IPS-18a (cell line): ENCODE data around the gene PSMD12.

Experiments
- H3K27ac ChIP-seq: one replicate; pipeline ENCODE4 v1.5.1; 2013; ENCODE audit warnings: low read length
- H3K27me3 ChIP-seq: one replicate; pipeline ENCODE4 v1.6.1; 2013; ENCODE audit warnings: mild to moderate bottlenecking, low read length; ENCODE audit not compliant: control insufficient read depth, insufficient read depth
- H3K36me3 ChIP-seq: one replicate; pipeline ENCODE4 v1.6.1; 2013; ENCODE audit warnings: low read depth, low read length; ENCODE audit not compliant: control insufficient read depth
- H3K4me1 ChIP-seq: one replicate; pipeline ENCODE4 v1.6.1; 2013; ENCODE audit warnings: low read depth, low read length; ENCODE audit not compliant: control insufficient read depth
- H3K4me3 ChIP-seq: one replicate; pipeline ENCODE4 v1.5.1; 2013; ENCODE audit warnings: low read length
- H3K9ac ChIP-seq: one replicate; pipeline ENCODE4 v1.6.1; 2013; ENCODE audit warnings: mild to moderate bottlenecking, low read length, moderate library complexity
- H3K9me3 ChIP-seq: one replicate; pipeline ENCODE4 v1.6.1; 2013; ENCODE audit warnings: low read depth, low read length; ENCODE audit not compliant: control insufficient read depth

PSMD12 gene

DNA sequence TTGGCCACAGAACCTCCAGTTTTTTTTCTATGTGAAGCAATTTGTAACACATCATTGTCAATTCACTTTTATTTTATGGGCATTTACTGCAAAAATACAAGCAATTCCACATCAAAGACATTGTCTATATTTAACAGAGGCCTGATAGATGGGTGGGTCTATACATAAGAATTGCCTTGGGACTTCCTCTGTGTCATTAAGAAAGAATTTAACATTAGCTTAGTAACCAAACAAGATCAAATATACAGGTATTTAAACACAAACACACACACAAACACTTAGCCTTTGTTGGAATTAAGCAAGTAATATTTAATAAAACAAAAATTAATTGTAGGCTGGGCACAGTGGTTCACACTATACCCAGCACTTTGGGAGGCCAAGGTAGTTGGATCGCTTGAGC, 6.4 kb upstream of the PSMD12 start:
- no peak overlapping the region for H3K9ac ChIP-seq
- H3K36me3 ChIP-seq: no peaks in the 10 kb centered on the region
- no peak overlapping the region for H3K4me3 ChIP-seq
- H3K27me3 ChIP-seq: no peaks in the 10 kb centered on the region
- H3K9me3 ChIP-seq: no peaks in the 10 kb centered on the region
- peaks cover 14% of the 10 kb centered on the region for H3K4me1 ChIP-seq
- H3K27ac ChIP-seq: no peak overlapping the region

DNA sequence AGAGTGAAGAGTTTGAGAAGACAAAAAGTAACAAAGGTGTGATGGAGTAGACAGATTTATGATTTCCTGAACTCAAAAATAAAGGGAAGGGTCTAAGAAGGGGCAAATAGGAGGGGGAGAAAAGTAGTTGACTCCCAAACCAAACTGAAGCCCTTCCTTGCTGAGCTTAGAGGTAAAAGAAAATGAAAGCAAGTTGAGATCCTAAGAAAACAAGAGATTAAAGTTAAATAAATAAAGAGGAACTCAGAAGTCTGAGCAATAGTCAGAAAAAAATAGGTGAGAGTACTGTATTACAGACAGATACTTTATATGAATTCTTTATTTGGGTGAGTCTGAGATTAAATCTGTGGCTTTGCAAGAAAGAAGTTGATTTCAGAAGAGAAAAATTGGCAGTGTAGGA, 3.3 kb upstream of the PSMD12 start:
- H3K9me3 ChIP-seq: no peaks in the 10 kb centered on the region
- H3K27me3 ChIP-seq: no peaks in the 10 kb centered on the region
- H3K27ac ChIP-seq: no peak overlapping the region
- H3K36me3 ChIP-seq: no peaks in the 10 kb centered on the region
- H3K4me3 ChIP-seq: no peak overlapping the region
- H3K4me1 ChIP-seq: peaks cover 8% of the 10 kb centered on the region
- no peak overlapping the region for H3K9ac ChIP-seq

DNA sequence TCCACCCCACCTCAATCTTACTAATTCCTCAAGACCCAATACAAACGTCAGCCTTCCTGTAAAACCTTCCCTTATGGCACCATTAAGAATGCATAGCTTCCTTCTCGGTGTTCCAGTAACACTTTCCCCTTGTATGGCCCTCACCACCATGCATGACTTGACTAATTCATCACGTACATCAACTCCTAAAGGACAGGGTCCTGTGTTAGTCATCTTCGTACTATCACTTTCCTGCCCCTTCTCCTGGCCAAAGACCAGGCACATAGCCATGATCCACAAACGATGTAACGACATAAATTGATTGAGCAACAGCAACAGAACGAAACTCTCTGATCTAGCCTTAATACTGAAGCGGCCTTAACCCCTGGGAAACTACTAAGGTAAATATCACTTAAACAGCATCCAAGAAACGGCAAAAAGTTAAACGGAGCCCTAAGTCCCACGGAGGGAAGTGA, 612 bp downstream of the PSMD12 start:
- Histone ChIP-seq H3K4me1 (peaks cover 4% of the 10 kb centered on the region), H3K9ac (peak overlapping the region; percentile 95), H3K4me3 (peak overlapping the region; percentile 95), H3K9me3 (no peaks in the 10 kb centered on the region), H3K27me3 (no peaks in the 10 kb centered on the region), H3K36me3 (peaks cover 10% of the 10 kb centered on the region), H3K27ac (peak overlapping the region; percentile 88)

DNA sequence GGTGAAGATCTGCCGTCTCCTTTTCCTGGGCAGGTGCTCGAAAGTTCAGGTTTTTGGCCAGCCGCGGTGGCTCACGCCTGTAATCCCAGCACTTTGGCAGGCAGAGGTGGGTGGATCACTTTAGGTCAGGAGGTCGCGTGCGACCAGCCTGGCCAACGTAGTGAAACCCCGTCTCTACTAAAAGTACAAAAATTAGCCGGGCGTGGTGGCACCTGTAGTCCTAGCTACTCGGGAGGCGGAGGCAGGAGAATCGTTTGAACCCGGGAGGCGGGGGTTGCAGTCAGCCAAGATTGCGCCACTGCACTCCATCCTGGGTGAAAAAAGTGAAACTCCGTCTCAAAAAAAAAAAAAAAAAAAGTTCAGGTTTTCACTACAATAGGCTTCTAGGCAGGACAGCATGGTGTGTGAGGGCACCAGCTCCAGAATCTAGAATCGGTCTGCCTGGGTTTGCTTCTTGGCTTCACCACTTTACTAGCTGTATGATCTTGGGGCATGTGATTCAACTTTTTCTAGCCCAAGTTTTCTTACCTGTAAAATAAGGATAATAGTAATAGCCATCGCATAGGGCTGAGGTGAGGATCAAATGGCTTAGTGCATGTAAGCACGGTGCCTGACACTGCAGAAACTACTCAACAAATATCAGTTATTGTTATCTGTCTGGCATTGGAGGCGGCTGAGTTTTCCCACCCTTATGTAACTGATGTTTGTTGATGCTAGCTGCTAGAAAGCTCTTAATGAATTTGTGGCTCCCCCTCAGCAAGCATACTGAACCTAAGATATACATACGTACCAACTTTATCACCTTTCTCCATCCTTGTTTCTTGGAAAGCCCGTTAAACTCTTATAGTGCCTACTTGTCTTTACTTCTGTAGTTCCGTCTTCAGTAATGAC, 1.3 kb downstream of the PSMD12 start:
- Histone ChIP-seq H3K36me3 (peaks cover 17% of the 10 kb centered on the region), H3K4me3 (peak overlapping the region; percentile 95), H3K4me1 (peaks cover 4% of the 10 kb centered on the region), H3K27me3 (no peaks in the 10 kb centered on the region), H3K27ac (no peak overlapping the region), H3K9ac (peak overlapping the region; percentile 95), H3K9me3 (no peaks in the 10 kb centered on the region)

DNA sequence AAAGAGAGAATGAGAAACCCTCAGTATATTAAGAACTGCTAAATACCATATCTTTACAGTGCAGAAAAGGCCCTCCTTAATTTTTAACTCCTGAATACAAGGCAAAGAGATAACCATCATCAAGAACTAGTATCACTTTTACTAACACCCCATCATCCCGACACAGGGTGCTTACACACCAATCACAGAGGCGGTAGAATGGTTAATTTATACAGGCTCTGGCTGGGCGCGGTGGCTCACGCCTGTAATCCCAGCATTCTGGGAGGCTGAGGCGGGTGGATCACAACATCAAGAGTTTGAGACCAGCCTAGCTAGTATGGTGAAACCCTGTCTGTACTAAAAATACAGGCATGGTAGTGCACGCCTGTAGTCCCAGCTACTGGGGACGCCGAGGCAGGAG, 4.2 kb downstream of the PSMD12 start:
- Histone ChIP-seq H3K9me3 (no peaks in the 10 kb centered on the region), H3K4me3 (no peak overlapping the region), H3K27me3 (no peaks in the 10 kb centered on the region), H3K36me3 (peaks cover 23% of the 10 kb centered on the region), H3K9ac (no peak overlapping the region), H3K27ac (no peak overlapping the region), H3K4me1 (peaks cover 4% of the 10 kb centered on the region)

DNA sequence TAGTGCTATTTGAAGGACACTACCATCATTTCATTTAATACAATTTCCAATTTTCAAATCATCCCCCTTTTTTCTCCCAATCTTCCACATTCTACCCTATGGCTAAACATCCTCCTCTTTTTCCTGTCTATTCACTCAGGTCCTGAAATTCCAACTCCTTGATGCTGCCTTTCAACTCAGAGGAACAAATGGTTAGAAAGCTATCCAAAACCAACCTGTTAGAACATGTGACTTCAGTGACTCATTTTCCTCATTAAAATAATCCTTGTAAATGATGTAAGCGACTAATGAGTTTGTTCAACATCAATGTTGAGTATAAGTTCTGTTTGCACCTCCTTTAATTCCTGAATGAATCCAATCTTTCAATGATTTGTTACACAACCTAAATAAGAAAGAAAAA, 5.5 kb downstream of the PSMD12 start:
- Histone ChIP-seq H3K4me1 (peaks cover 4% of the 10 kb centered on the region), H3K9ac (no peak overlapping the region), H3K9me3 (no peaks in the 10 kb centered on the region), H3K27me3 (no peaks in the 10 kb centered on the region), H3K27ac (no peak overlapping the region), H3K4me3 (no peak overlapping the region), H3K36me3 (peaks cover 32% of the 10 kb centered on the region)

DNA sequence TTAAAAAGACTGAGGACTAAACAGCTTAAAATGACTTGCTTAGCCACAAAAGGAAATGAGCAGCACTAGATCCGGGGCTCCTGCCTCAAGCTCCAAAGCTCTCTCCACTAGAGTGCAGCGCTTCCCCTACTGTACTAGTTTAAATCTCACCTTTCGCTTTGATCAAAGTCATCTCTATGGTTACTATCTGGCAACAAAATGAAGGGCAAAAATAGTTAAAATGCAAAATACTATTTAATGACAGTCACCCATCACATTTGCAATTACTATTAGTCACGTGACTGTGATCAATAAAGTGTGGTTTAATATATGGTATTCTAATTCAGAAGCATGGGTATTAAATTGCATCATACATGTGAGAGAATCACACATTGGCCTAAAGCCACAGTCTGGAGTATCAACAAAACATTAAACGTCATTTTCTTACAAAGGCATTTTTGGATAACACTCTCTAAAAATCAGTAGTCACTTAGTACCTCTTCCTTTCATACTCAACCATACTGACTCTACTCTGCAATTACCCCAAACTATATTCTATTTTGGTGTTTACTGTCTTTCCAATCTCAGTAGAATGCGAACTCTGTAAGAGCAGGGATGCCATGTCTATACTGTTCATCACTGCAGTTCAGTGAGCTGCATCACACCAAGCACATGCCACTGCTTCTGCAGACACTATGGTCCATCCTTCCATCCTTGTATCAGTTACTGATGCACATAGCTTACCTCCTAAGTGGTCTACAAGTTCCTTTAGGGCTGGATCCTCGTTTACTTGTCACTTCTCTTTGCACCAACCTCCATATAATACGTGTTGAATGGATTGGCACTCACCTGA, 6.2 kb downstream of the PSMD12 start:
- Histone ChIP-seq H3K27ac (no peak overlapping the region), H3K4me3 (no peak overlapping the region), H3K4me1 (peaks cover 1% of the 10 kb centered on the region), H3K9ac (no peak overlapping the region), H3K27me3 (no peaks in the 10 kb centered on the region), H3K9me3 (no peaks in the 10 kb centered on the region), H3K36me3 (peaks cover 39% of the 10 kb centered on the region)

DNA sequence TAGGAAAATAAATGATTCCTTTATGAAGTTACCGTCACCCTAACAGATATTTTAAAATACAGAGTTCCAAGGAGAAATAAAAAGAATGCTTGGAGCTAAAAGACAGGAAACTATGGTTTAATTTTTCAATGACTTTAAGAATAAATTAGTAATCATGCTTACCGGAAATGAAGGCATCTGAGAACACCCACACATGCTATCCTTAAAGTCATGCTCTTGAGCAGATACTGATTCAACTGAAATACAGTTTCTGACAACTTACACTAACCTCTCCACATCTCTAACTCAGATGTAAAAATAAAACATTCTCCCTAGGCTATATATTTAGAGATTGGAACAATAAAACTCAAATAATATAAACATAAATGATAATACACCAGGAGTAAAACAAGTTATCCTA, 7.8 kb downstream of the PSMD12 start:
- H3K36me3 ChIP-seq: peaks cover 51% of the 10 kb centered on the region
- no peaks in the 10 kb centered on the region for H3K27me3 ChIP-seq
- no peak overlapping the region for H3K27ac ChIP-seq
- H3K4me1 ChIP-seq: peaks cover 8% of the 10 kb centered on the region
- H3K4me3 ChIP-seq: no peak overlapping the region
- no peaks in the 10 kb centered on the region for H3K9me3 ChIP-seq
- no peak overlapping the region for H3K9ac ChIP-seq

DNA sequence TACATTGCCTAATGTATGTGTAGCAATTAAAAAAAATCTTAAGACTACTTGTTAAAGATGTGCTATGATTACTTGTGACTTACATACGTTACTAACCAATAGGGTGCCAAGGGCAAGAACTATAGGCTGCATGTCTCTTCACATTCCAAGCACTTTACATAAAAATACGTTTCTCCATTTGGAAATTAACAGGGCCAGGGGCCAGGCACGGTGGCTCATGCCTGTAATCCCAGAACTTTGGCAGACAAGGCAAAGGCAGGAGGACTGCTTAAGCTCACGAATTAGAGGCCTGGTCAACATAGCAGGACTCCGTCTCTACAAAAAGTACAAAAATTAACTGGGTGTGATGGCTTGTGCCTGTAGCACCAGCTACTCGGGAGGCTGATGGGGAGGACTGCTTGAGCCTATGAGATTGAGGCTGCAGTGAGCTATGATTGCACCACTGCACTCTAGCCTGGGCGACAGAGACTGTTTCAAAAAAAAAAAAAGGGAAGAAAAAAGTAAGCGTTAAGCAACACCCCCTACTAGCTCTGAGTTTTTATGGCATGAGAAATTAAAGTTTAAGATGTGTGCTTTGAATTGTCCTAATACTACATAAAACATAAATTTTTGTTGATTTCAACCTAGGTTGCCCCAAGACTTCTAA, 12.3 kb downstream of the PSMD12 start:
- Histone ChIP-seq H3K36me3 (peaks cover 71% of the 10 kb centered on the region), H3K27me3 (no peaks in the 10 kb centered on the region), H3K4me3 (no peak overlapping the region), H3K4me1 (peaks cover 8% of the 10 kb centered on the region), H3K9ac (no peak overlapping the region), H3K9me3 (no peaks in the 10 kb centered on the region), H3K27ac (no peak overlapping the region)

DNA sequence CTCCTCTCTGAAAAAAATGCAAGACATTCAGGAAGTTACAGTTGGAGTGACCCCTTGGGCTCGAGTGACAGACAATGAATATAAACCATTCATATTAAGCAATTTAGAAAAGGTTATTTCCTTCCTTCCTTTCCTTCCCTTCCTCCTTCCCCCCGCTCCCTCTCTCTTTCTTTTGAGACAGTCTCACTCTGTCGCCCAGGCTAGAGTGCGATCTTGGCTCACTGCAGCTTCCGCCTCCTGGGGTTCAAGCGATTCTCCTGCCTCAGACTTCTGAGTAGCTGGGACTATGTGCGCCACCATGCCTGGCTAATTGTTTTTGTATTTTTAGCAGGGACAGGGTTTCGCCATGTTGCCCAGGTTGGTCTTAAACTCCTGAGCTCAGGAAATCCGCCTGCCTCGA, 13.2 kb downstream of the PSMD12 start:
- no peak overlapping the region for H3K27ac ChIP-seq
- H3K4me1 ChIP-seq: peaks cover 8% of the 10 kb centered on the region
- no peak overlapping the region for H3K9ac ChIP-seq
- no peak overlapping the region for H3K4me3 ChIP-seq
- H3K9me3 ChIP-seq: no peaks in the 10 kb centered on the region
- no peaks in the 10 kb centered on the region for H3K27me3 ChIP-seq
- peaks cover 78% of the 10 kb centered on the region for H3K36me3 ChIP-seq

DNA sequence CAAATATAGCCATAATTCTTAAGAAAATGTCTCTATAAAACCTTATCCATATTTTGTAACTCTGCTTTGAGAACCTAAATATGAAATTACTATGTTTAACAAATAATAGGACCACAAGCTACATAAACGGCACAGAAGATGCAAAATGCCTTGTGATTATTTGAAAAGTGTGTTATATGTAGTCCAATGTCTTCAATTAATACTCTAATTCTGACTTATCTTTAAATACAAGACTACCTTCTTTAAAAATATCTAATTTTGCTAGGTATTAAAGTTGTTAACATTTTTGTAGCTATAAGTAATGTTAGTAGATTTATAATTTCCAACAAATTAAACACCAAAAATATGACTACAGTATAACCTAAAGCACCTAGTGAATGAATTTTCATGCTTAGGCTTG, 17.0 kb downstream of the PSMD12 start:
- no peak overlapping the region for H3K9ac ChIP-seq
- H3K27ac ChIP-seq: no peak overlapping the region
- no peaks in the 10 kb centered on the region for H3K9me3 ChIP-seq
- H3K36me3 ChIP-seq: peaks cover 81% of the 10 kb centered on the region
- H3K4me1 ChIP-seq: peaks cover 7% of the 10 kb centered on the region
- no peak overlapping the region for H3K4me3 ChIP-seq
- no peaks in the 10 kb centered on the region for H3K27me3 ChIP-seq
